ENCODE measurements around the gene TACC3.

DNA sequence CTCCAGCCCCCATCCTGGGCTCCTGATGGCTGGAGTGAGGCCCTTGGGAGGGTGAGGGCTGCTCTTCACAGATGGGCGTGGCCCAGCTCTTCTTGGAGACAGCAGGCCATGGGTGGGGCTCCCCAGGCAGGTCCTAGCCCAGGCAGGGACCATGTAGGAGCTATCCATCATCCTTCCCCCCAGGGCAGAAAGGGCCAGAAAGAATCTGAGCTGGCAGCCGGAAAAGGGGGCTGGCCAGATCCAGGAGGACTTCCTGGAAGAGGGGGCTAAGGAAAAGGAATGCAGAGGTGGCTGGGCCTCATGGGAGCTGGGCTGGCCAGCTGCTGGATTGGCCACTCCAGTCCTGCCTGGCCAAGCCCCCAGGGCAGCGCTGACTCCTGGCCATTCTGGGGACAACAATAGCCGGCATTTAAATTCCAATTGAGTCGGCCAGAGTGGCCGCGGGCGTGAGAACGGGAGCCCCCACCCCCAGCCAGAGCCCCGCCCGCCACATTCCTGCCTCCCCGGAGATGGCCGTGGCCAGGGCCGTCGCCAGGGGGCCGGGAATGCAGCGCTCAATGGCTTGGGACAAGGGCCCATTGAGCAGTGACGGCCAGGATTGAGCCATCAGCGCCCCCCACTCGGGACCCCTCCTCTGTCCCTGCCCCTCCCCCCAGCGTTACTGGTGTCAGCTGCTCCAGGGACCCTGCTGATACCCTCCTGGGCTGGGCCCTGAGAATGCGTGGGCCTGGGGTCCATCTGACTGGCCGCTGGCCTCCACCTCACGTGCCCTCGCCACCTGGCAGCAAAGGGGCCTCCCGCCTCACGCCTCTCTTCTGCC lies 56.7 kb downstream of the TACC3 start:
- TF ChIP-seq POLR2AphosphoS5 (IDR thresholded peaks at IDR 0.05) (no peak), EP300 (IDR thresholded peaks at IDR 0.05; ENCODE audit: low read depth) (no peak)
- TF ChIP-seq, protein P1, sequence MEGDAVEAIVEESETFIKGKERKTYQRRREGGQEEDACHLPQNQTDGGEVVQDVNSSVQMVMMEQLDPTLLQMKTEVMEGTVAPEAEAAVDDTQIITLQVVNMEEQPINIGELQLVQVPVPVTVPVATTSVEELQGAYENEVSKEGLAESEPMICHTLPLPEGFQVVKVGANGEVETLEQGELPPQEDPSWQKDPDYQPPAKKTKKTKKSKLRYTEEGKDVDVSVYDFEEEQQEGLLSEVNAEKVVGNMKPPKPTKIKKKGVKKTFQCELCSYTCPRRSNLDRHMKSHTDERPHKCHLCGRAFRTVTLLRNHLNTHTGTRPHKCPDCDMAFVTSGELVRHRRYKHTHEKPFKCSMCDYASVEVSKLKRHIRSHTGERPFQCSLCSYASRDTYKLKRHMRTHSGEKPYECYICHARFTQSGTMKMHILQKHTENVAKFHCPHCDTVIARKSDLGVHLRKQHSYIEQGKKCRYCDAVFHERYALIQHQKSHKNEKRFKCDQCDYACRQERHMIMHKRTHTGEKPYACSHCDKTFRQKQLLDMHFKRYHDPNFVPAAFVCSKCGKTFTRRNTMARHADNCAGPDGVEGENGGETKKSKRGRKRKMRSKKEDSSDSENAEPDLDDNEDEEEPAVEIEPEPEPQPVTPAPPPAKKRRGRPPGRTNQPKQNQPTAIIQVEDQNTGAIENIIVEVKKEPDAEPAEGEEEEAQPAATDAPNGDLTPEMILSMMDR (IDR thresholded peaks at IDR 0.05) = no peak
